H1 (cell line): ENCODE data around the gene SEMA7A. TPM values are rescaled to one million over a fixed set of nuclear protein-coding genes. Genes with fewer than 3 reads are reported as not detected.
"Not testable (repeated sequence)": the region's sequence is repeated elsewhere in the genome, so short reads cannot be mapped to it uniquely, and the experiment has no call there.

ENCODE experiments used
- CTCF ChIA-PET: fragments of 300-600 bp; sonication (Branson Sonifier 250); formaldehyde crosslinking; loops from one replicate; lab custom pipeline; 2021; ENCODE audit not compliant: partially characterized antibody; lab: Charles Lee
- POLR2A ChIA-PET: fragments of 300-600 bp; sonication (Branson Sonifier 250); formaldehyde crosslinking; loops from one replicate; lab custom pipeline; 2021; ENCODE audit warnings: inconsistent platforms; ENCODE audit not compliant: partially characterized antibody; lab: Charles Lee
- DNase-seq, 2 experiments: peaks; one replicate each; pipeline versions ENCODE4 v3.0.0 to v3.0.0-alpha.2; 2010 to 2022; ENCODE audit warnings: low spot score in 2 of 2, low read depth in 1 of 2, mixed read lengths in 1 of 2
- FAIRE-seq: peaks from 2 replicates; lab custom pipeline; 2011; peaks lifted over from hg19 to GRCh38; lab: Jason Lieb, UNC
- H2AFZ ChIP-seq: 2 replicates; pipeline ENCODE4 v1.8.1; 2012; ENCODE audit warnings: low read length, inconsistent platforms
- H2AK5ac ChIP-seq: 2 replicates; pipeline ENCODE4 v1.6.1; 2013; ENCODE audit warnings: low read depth, low read length
- H2BK120ac ChIP-seq: replicated peaks from 2 replicates; pipeline ENCODE3; 2013; ENCODE audit warnings: low read depth, low read length, inconsistent platforms
- H2BK12ac ChIP-seq: 2 replicates; pipeline ENCODE4 v1.6.1; 2013; ENCODE audit warnings: low read depth, low read length
- H2BK15ac ChIP-seq: 2 replicates; pipeline ENCODE4 v1.6.1; 2013; ENCODE audit warnings: low read length
- H2BK20ac ChIP-seq: 2 replicates; pipeline ENCODE4 v1.6.1; 2013; ENCODE audit warnings: low read length
- H2BK5ac ChIP-seq: 2 replicates; pipeline ENCODE4 v1.6.1; 2013; ENCODE audit warnings: low read depth, low read length
- H3K14ac ChIP-seq: 2 replicates; pipeline ENCODE4 v1.6.1; 2013; ENCODE audit warnings: inconsistent platforms; ENCODE audit not compliant: insufficient read length
- H3K18ac ChIP-seq: 2 replicates; pipeline ENCODE4 v1.6.1; 2013; ENCODE audit warnings: low read length; ENCODE audit errors: extremely low read depth
- H3K23ac ChIP-seq: 2 replicates; pipeline ENCODE4 v1.6.1; 2013; ENCODE audit warnings: inconsistent platforms; ENCODE audit not compliant: insufficient read length
- H3K23me2 ChIP-seq: 2 replicates; pipeline ENCODE4 v1.6.1; 2013; ENCODE audit warnings: low read depth, low read length
- H3K27ac ChIP-seq: 2 replicates; pipeline ENCODE4 v1.6.1; 2011; ENCODE audit warnings: low read depth, low read length, inconsistent platforms
- H3K27me3 ChIP-seq, 4 experiments: replicated peaks in 1 of 4; 1 replicate in 1 of 4; 2 replicates in 3 of 4; pipeline versions ENCODE4 v1.6.1 to v1.8.1; 2011 to 2013; ENCODE audit warnings: low read length in 3 of 4, mild to moderate bottlenecking in 3 of 4, inconsistent platforms in 2 of 4, mixed read lengths in 2 of 4, moderate library complexity in 1 of 4; ENCODE audit not compliant: control insufficient read depth in 3 of 4, insufficient read depth in 3 of 4; ENCODE audit errors: extremely low read depth in 1 of 4
- H3K36me3 ChIP-seq, 4 experiments: 2 replicates each; pipeline versions ENCODE4 v1.6.1 to v1.8.1; 2011 to 2013; ENCODE audit warnings: mild to moderate bottlenecking in 4 of 4, low read length in 3 of 4, moderate library complexity in 2 of 4, control low read depth in 1 of 4, inconsistent platforms in 1 of 4; ENCODE audit not compliant: insufficient read depth in 4 of 4, control insufficient read depth in 2 of 4
- H3K4ac ChIP-seq: replicated peaks from 2 replicates; pipeline ENCODE3; 2013; ENCODE audit warnings: low read length, low read depth, mixed read lengths, inconsistent platforms; ENCODE audit not compliant: insufficient read length
- H3K4me1 ChIP-seq, 4 experiments: replicated peaks in 1 of 4; 1 replicate in 1 of 4; 2 replicates in 3 of 4; pipeline versions ENCODE4 v1.6.1 to v1.8.1; 2011 to 2013; ENCODE audit warnings: low read length in 3 of 4, inconsistent platforms in 2 of 4, mixed read lengths in 1 of 4; ENCODE audit not compliant: insufficient read depth in 4 of 4, control insufficient read depth in 3 of 4
- H3K4me2 ChIP-seq, 2 experiments: 2 replicates each; pipeline versions ENCODE4 v1.6.1 to v1.8.1; 2011 to 2013; ENCODE audit warnings: low read depth in 2 of 2, low read length in 2 of 2, control low read depth in 1 of 2, inconsistent platforms in 1 of 2, mild to moderate bottlenecking in 1 of 2; ENCODE audit not compliant: insufficient read depth in 1 of 2
- H3K4me3 ChIP-seq, 4 experiments: fragments of 200-600, 300-600 bp in 1 of 4; sonication (generic), shearing (Covaris generic), sonication (Bioruptor Twin) in 1 of 4; 2 replicates each; pipeline versions ENCODE4 v1.5.1 to v1.8.1; 2011 to 2016; ENCODE audit warnings: low read length in 4 of 4, low read depth in 3 of 4, control low read depth in 2 of 4, inconsistent platforms in 2 of 4, mild to moderate bottlenecking in 2 of 4, mixed read lengths in 1 of 4, moderate library complexity in 1 of 4; ENCODE audit not compliant: insufficient read depth in 2 of 4; ENCODE audit errors: extremely low read depth in 1 of 4
- H3K56ac ChIP-seq: replicated peaks from 2 replicates; pipeline ENCODE3; 2013; ENCODE audit warnings: low read depth, mild to moderate bottlenecking, mixed read lengths, low read length, inconsistent platforms; ENCODE audit not compliant: insufficient read length
- H3K79me1 ChIP-seq: 2 replicates; pipeline ENCODE4 v1.6.1; 2013; ENCODE audit warnings: low read depth, low read length, control low read depth
- H3K79me2 ChIP-seq, 2 experiments: 2 replicates each; pipeline versions ENCODE4 v1.6.1 to v1.8.1; 2012 to 2013; ENCODE audit warnings: low read length in 2 of 2, mild to moderate bottlenecking in 2 of 2, inconsistent platforms in 1 of 2; ENCODE audit not compliant: insufficient read depth in 2 of 2, control insufficient read depth in 1 of 2
- H3K9ac ChIP-seq, 4 experiments: replicated peaks in 1 of 4; 1 replicate in 1 of 4; 2 replicates in 3 of 4; pipeline versions ENCODE4 v1.6.1 to v1.8.1; 2011 to 2013; ENCODE audit warnings: low read depth in 3 of 4, low read length in 3 of 4, control low read depth in 2 of 4, mild to moderate bottlenecking in 2 of 4, moderate library complexity in 2 of 4, inconsistent platforms in 1 of 4; ENCODE audit errors: extremely low read depth in 1 of 4
- H3K9me3 ChIP-seq, 2 experiments: 2 replicates each; pipeline versions ENCODE4 v1.6.1 to v1.8.1; 2012 to 2013; ENCODE audit warnings: mild to moderate bottlenecking in 2 of 2, moderate library complexity in 2 of 2, control low read depth in 1 of 2, inconsistent platforms in 1 of 2, low read depth in 1 of 2, low read length in 1 of 2, mixed read lengths in 1 of 2; ENCODE audit not compliant: insufficient read depth in 2 of 2
- H4K20me1 ChIP-seq, 2 experiments: replicated peaks in 1 of 2; 2 replicates each; pipeline versions ENCODE3 to v1.8.1; 2011 to 2013; ENCODE audit warnings: inconsistent platforms in 2 of 2, low read length in 2 of 2, mild to moderate bottlenecking in 1 of 2; ENCODE audit not compliant: insufficient read depth in 2 of 2, control insufficient read depth in 1 of 2
- H4K5ac ChIP-seq: 2 replicates; pipeline ENCODE4 v1.6.1; 2013; ENCODE audit warnings: low read length, low read depth, mixed read lengths, inconsistent platforms; ENCODE audit not compliant: insufficient read length
- H4K8ac ChIP-seq: 2 replicates; pipeline ENCODE4 v1.8.0; 2013; ENCODE audit warnings: mild to moderate bottlenecking, moderate library complexity, low read length, inconsistent platforms; ENCODE audit not compliant: insufficient read depth; ENCODE audit errors: extremely low read depth
- H4K91ac ChIP-seq: replicated peaks from 2 replicates; pipeline ENCODE3; 2013; ENCODE audit warnings: low read length, mixed read lengths, inconsistent platforms; ENCODE audit not compliant: insufficient read length
- WGBS, 2 experiments: shearing (Covaris generic) in 1 of 2; methylation state at CpG; one replicate each; pipeline versions ENCODE4 v1.1.6 to v1.1.7; 2013 to 2015; ENCODE audit warnings: low lambda C conversion rate in 2 of 2, mixed read lengths in 2 of 2, inconsistent platforms in 1 of 2, low coverage in 1 of 2, missing lambda C conversion rate in 1 of 2; ENCODE audit not compliant: insufficient replicate concordance in 2 of 2, insufficient coverage in 1 of 2, insufficient read length in 1 of 2; ENCODE audit errors: extremely low coverage in 1 of 2, missing lambda C conversion rate in 1 of 2; 5-methylcytosine and 5-hydroxymethylcytosine counted together
- polyA plus RNA-seq, 7 experiments: library from polyadenylated mRNA; depleted of rRNA in 3 of 7; stranded (reverse) in 5 of 7; unstranded in 2 of 7; fragments of >200 nt in 5 of 7; fragments of 200-250 nt in 2 of 7; gene quantifications; 1 replicate in 5 of 7; 2 replicates in 1 of 7; 4 replicates in 1 of 7; pipeline versions ENCODE4 v1.2.1 to v1.2.3, GENCODE V29; 2011 to 2013; ENCODE audit warnings: missing spikeins in 2 of 7, mixed read lengths in 2 of 7
- total RNA-seq: library from RNA; stranded (reverse); fragmentation: NEBNext Ultra II Directional; extraction: Animal tissue kit (Norgen Biotek cat#: 25700); gene quantifications from 2 replicates; pipeline ENCODE4 v1.2.1, GENCODE V29; 2021

SEMA7A gene
- total and polyA plus RNA-seq, 2 of the 8 experiments (the other 6 are each of a cell fraction or from before 2014, with no cell fraction given): 10.7 to 15.0 TPM

DNA sequence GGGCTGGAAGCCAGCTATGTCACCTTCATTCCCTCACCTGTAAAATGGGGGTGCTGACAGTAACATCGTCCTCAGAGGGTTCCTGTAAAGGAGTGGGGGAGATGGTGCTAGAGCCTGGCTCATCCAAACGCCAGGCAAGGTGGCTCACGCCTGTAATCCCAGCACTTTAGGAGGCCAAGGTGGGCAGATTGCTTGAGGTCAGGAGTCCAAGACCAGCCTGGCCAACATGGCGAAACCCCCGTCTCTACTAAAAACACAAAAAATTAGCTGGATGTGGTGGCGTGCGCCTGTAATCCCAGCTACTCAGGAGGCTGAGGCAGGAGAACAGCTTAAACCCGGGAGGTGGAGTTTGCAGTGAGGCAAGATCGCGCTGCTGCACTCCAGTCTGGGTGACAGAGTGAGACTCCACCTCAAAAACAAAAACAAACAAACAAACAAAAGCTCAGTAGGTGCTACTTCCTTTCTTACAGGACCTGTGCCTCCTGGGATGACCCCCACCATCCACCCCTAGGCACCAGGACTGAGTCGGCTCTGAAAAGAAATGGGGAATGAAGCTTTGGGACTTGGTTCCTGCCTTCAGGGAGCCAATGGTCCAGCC is 43.6 kb downstream of the SEMA7A start:
- H3K36me3 ChIP-seq, DNase-seq, H2BK120ac ChIP-seq, H3K79me2 ChIP-seq, FAIRE-seq, H3K23ac ChIP-seq, H3K56ac ChIP-seq, H2BK5ac ChIP-seq, H4K91ac ChIP-seq, H4K5ac ChIP-seq, H3K23me2 ChIP-seq, H3K4me2 ChIP-seq, H3K4ac ChIP-seq, H2BK20ac ChIP-seq, H2AK5ac ChIP-seq, H3K14ac ChIP-seq, H3K18ac ChIP-seq, H3K79me1 ChIP-seq, H4K20me1 ChIP-seq, H3K9ac ChIP-seq, H2AFZ ChIP-seq, H3K4me3 ChIP-seq, H3K9me3 ChIP-seq, H3K27me3 ChIP-seq, H3K27ac ChIP-seq, H4K8ac ChIP-seq: not testable (repeated sequence)
- POLR2A ChIA-PET: interaction anchor here (0.8 to 2.2 kb wide), 2 partner anchors 71 to 140 kb away, joined by 3 to 6 read pairs; partner anchors contain the start of gene UBL7
- 0 out of 2 replicates have a peak overlapping the region, but pooled peaks have one; percentile 46 for H2BK15ac ChIP-seq
- CTCF ChIA-PET: interaction anchor here (0.9 to 36.8 kb wide), 6 partner anchors 9 to 99 kb away, joined by 3 to 1311 read pairs (median 6); partner anchors contain the start of gene SEMA7A
- 88% methylated on average over 11 of the region's 11 CpGs; no CpG with 5 or more reads in 1 of the 2 experiments for WGBS, 2 experiments
- peak overlapping the region; percentile 68; the same call in 1 of the 2 replicates for H2BK12ac ChIP-seq
- peaks cover 0 to 16% (median 9%) of the 10 kb centered on the region in 4 experiments; a peak in 5 of 7 replicates for H3K4me1 ChIP-seq
